Tibial artery (tissue), 4 donors: Measurements from ENCODE around the gene TMED6.
"Not testable (repeated sequence)": the region's sequence is repeated elsewhere in the genome, so short reads cannot be mapped to it uniquely, and the experiment has no call there.

ENCODE experiments used
- DNase-seq, 2 donors: peaks; one replicate each; pipeline ENCODE4 v3.0.0-alpha.2; 2019
- H3K27ac ChIP-seq, 2 donors: fragments of 200-600 bp; sonication (generic) in 1 of 2; 1 replicate in 1 of 2; 2 replicates in 1 of 2; pipeline ENCODE4 v1.5.1; 2018 to 2019; ENCODE audit warnings: mild to moderate bottlenecking in 1 of 2
- H3K27me3 ChIP-seq, 2 donors: fragments of 200-600 bp; sonication (generic) in 1 of 2; one replicate each; pipeline versions ENCODE4 v1.5.1 to v1.6.0; 2016 to 2019
- H3K36me3 ChIP-seq, 3 donors: fragments of 200-600 bp; sonication (generic) in 2 of 3; one replicate each; pipeline ENCODE4 v1.5.1; 2016 to 2019; ENCODE audit warnings: mild to moderate bottlenecking in 2 of 3
- H3K4me1 ChIP-seq, 4 donors: fragments of 200-600 bp; sonication (generic) in 2 of 4; 1 replicate in 3 of 4; 2 replicates in 1 of 4; pipeline ENCODE4 v1.5.1; 2016 to 2019
- H3K4me3 ChIP-seq, 2 donors: fragments of 200-600 bp; sonication (generic) in 1 of 2; 1 replicate in 1 of 2; 2 replicates in 1 of 2; pipeline ENCODE4 v1.5.1; 2018 to 2019; ENCODE audit warnings: mild to moderate bottlenecking in 2 of 2
- H3K9me3 ChIP-seq, 3 donors: fragments of 200-600 bp; sonication (generic) in 1 of 3; one replicate each; pipeline ENCODE4 v1.5.1; 2016 to 2019
- intact Hi-C: fragments of 100-400 bp; cut with DNase I; formaldehyde crosslinking; loops from one replicate; pipeline ENCODE4 v1.15.0; 2023; ENCODE audit warnings: low total_unique reads
- TF ChIP-seq, protein P1 (sequence below), 2 experiments: fragments of 200-600 bp in 1 of 2; fragments of 450-650 bp in 1 of 2; IDR thresholded peaks; one replicate each; pipeline ENCODE4 v1.5.1; 2017 to 2019; ENCODE audit warnings: antibody characterized with exemption in 2 of 2, mild to moderate bottlenecking in 1 of 2, moderate library complexity in 1 of 2

Gene TMED6

DNA sequence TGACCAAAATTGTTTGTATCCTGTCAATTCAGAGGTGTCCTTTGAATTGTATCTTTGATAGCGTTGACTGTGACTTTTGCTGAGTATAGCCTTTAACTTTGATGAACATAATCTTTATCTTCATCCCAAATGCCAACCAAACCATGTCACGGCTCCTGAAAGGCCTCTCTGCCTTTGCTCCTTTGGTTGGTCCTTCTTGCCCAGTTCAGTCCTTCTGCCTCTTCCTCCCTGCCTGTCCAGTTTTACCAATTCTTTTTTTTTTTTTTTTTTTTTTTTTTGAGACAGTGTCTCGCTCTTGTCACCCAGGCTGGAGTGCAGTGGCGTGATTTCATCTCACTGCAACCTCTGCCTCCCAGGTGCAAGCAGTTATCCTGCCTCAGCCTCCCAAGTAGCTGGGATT lies 53.3 kb downstream of the TMED6 start:
- Histone ChIP-seq H3K9me3 (no peaks in the 10 kb centered on the region), H3K4me1 (no peaks in the 10 kb centered on the region), H3K4me3 (no peak overlapping the region), H3K27ac (no peak overlapping the region), H3K27me3 (no peaks in the 10 kb centered on the region), H3K36me3 (peaks cover 19 to 31% (median 31%) of the 10 kb centered on the region in 3 donors)
- TF ChIP-seq, protein P1, sequence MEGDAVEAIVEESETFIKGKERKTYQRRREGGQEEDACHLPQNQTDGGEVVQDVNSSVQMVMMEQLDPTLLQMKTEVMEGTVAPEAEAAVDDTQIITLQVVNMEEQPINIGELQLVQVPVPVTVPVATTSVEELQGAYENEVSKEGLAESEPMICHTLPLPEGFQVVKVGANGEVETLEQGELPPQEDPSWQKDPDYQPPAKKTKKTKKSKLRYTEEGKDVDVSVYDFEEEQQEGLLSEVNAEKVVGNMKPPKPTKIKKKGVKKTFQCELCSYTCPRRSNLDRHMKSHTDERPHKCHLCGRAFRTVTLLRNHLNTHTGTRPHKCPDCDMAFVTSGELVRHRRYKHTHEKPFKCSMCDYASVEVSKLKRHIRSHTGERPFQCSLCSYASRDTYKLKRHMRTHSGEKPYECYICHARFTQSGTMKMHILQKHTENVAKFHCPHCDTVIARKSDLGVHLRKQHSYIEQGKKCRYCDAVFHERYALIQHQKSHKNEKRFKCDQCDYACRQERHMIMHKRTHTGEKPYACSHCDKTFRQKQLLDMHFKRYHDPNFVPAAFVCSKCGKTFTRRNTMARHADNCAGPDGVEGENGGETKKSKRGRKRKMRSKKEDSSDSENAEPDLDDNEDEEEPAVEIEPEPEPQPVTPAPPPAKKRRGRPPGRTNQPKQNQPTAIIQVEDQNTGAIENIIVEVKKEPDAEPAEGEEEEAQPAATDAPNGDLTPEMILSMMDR (IDR thresholded peaks at IDR 0.05), result no peak
- DNase-seq, result no peak
- intact Hi-C loops, result no loop called here

DNA sequence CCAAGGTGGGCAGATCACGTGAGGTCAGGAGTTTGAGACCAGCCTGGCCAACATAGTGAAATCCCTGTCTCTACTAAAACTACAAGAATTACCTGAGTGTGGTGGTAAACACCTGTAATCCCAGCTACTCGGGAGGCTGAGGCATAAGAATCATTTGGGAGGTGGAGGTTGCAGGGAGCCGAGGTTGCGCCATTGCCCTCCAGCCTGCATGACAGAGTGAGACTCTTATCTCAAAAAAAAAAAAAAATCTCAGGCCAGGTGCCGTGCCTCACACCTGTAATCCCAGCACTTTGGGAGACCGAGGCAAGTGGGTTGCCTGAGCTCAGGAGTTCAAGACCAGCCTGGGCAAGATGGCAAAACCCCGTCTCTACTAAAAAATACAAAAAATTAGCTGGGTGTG lies 54.8 kb downstream of the TMED6 start:
- intact Hi-C loops, DNase-seq, H3K9me3 ChIP-seq, H3K4me1 ChIP-seq, H3K27me3 ChIP-seq, H3K4me3 ChIP-seq, H3K27ac ChIP-seq: not testable (repeated sequence)
- H3K36me3 ChIP-seq, result peaks cover 19 to 31% (median 24%) of the 10 kb centered on the region in 3 donors

DNA sequence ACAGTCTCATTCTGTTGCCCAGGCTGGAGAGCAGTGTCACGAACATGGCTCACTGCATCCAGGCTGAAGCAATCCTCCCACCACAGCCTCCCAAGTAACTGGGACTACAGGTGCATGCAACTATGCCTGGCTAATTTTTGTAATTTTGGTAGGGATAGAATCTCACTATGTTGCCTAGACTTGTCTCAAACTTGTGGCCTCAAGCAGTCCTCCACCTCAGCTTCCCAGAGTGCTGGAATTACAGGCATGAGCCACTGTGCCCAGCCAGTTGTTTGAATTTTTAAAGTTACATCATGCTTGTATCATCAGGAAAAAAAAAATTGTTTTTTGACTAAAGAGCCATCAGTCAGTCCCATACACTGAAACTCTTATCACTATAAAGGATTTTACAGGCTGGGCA lies 57.5 kb downstream of the TMED6 start:
- H3K4me3 ChIP-seq, result no peak overlapping the region
- no peaks in the 10 kb centered on the region for H3K4me1 ChIP-seq
- no peak overlapping the region for H3K27ac ChIP-seq
- H3K9me3 ChIP-seq, result no peaks in the 10 kb centered on the region
- no peaks in the 10 kb centered on the region for H3K27me3 ChIP-seq
- intact Hi-C loops, result no loop called here
- no peak for DNase-seq
- TF ChIP-seq, protein P1 (IDR thresholded peaks at IDR 0.05), result no peak
- H3K36me3 ChIP-seq, result peaks cover 0 to 8% (median 4%) of the 10 kb centered on the region in 3 donors

DNA sequence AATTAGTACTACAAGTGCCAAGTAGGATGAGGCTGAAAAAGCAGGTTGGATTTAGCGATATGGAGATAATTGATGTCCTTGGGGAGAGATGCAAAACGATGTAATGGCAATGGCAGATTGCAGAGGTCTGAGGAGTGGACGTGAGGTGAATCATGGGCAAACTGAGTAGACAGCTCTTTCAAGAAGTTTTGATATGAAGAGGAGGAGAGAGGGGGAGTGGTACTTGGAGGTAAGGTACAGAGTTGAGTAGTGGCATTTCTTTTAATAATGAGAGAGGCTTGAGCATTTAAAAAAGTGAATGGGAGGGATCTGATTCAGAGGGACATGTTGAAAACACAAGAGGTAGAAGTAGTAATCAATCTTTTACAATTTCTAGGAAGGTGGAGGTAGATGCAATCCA lies 58.2 kb downstream of the TMED6 start:
- Histone ChIP-seq H3K4me3 (no peak overlapping the region), H3K4me1 (no peaks in the 10 kb centered on the region), H3K27me3 (no peaks in the 10 kb centered on the region), H3K36me3 (peaks cover 0 to 8% (median 4%) of the 10 kb centered on the region in 3 donors), H3K27ac (no peak overlapping the region), H3K9me3 (no peaks in the 10 kb centered on the region)
- TF ChIP-seq, protein P1 (IDR thresholded peaks at IDR 0.05), result no peak
- intact Hi-C loops, result no loop called here
- DNase-seq, result no peak
